HepG2 (cell line): ENCODE results near the gene SLC4A2. TPM values are rescaled to one million over a fixed set of nuclear protein-coding genes. Genes with fewer than 3 reads are reported as not detected.

Source experiments
- ARNTL ChIP-seq: sonication (generic); formaldehyde crosslinking; IDR thresholded peaks from 2 replicates; pipeline ENCODE4 v1.4.0; 2020; ENCODE audit warnings: mild to moderate bottlenecking, missing genetic modification reagents
- CHCHD3 ChIP-seq: sonication (generic); formaldehyde crosslinking; IDR thresholded peaks from 2 replicates; pipeline ENCODE4 v1.8.0; 2022; ENCODE audit warnings: mild to moderate bottlenecking, missing genetic modification reagents, moderate library complexity
- DPF2 ChIP-seq: sonication (generic); formaldehyde crosslinking; IDR thresholded peaks from 2 replicates; pipeline ENCODE4 v1.4.0; 2020; ENCODE audit warnings: mild to moderate bottlenecking, low read depth, missing genetic modification reagents, borderline replicate concordance
- GTF3A ChIP-seq: sonication (generic); formaldehyde crosslinking; conservative IDR thresholded peaks from 2 replicates; pipeline ENCODE4 v1.4.0; 2020; ENCODE audit warnings: mild to moderate bottlenecking, missing genetic modification reagents
- HNF4G ChIP-seq, 2 experiments: sonication (generic) in 1 of 2; formaldehyde crosslinking in 1 of 2; IDR thresholded peaks; 2 replicates each; pipeline versions ENCODE4 v1.4.0 to v1.6.1; 2011 to 2020; ENCODE audit warnings: borderline replicate concordance in 2 of 2, low read depth in 2 of 2, mild to moderate bottlenecking in 2 of 2, low read length in 1 of 2, missing genetic modification reagents in 1 of 2, moderate library complexity in 1 of 2
- JDP2 ChIP-seq: sonication (generic); formaldehyde crosslinking; IDR thresholded peaks from 2 replicates; pipeline ENCODE4 v1.8.1; 2022; ENCODE audit warnings: missing genetic modification reagents, borderline replicate concordance
- MTA1 ChIP-seq: sonication (generic); formaldehyde crosslinking; IDR thresholded peaks from 2 replicates; pipeline ENCODE4 v1.4.0; 2020; ENCODE audit warnings: missing genetic modification reagents, mild to moderate bottlenecking, borderline replicate concordance
- NAIF1 ChIP-seq: sonication (generic); formaldehyde crosslinking; IDR thresholded peaks from 2 replicates; pipeline ENCODE4 v1.5.0; 2020; ENCODE audit warnings: mild to moderate bottlenecking, missing genetic modification reagents, borderline replicate concordance
- PCBP2 ChIP-seq: fragments of 200-400 bp; formaldehyde crosslinking; optimal IDR thresholded peaks from 2 replicates; pipeline ENCODE3; 2018; ENCODE audit warnings: low read length, low read depth; ENCODE audit not compliant: poor library complexity, severe bottlenecking
- POLR2A ChIP-seq, 2 experiments: IDR thresholded peaks; 2 replicates each; pipeline ENCODE4 v1.6.1; 2011; ENCODE audit warnings: low read depth in 2 of 2, low read length in 2 of 2, mild to moderate bottlenecking in 1 of 2, moderate library complexity in 1 of 2; ENCODE audit not compliant: insufficient read depth in 1 of 2
- RXRA ChIP-seq: sonication (generic); formaldehyde crosslinking; IDR thresholded peaks from 2 replicates; pipeline ENCODE4 v1.5.1; 2020; ENCODE audit warnings: missing genetic modification reagents
- SMAD3 ChIP-seq: sonication (generic); formaldehyde crosslinking; IDR thresholded peaks from 2 replicates; pipeline ENCODE4 v1.4.0; 2020; ENCODE audit warnings: missing genetic modification reagents
- SP1 ChIP-seq, 2 experiments: fragments of 450-650 bp in 1 of 2; sonication (generic) in 1 of 2; formaldehyde crosslinking in 1 of 2; IDR thresholded peaks; 2 replicates each; pipeline versions ENCODE4 v1.4.0 to v1.6.1; 2016 to 2020; ENCODE audit warnings: missing genetic modification reagents in 1 of 2
- TOE1 ChIP-seq: sonication (generic); formaldehyde crosslinking; IDR thresholded peaks from 2 replicates; pipeline ENCODE4 v1.4.0; 2020; ENCODE audit warnings: mild to moderate bottlenecking, missing genetic modification reagents
- ZC3H13 ChIP-seq: sonication (generic); formaldehyde crosslinking; IDR thresholded peaks from 2 replicates; pipeline ENCODE4 v1.8.1; 2023; ENCODE audit warnings: mild to moderate bottlenecking, missing genetic modification reagents, moderate library complexity
- ZFY ChIP-seq: sonication (generic); formaldehyde crosslinking; IDR thresholded peaks from 2 replicates; pipeline ENCODE4 v1.4.0; 2020; ENCODE audit warnings: missing genetic modification reagents
- ZNF337 ChIP-seq: sonication (generic); formaldehyde crosslinking; IDR thresholded peaks from 2 replicates; pipeline ENCODE4 v1.5.1; 2020; ENCODE audit warnings: missing genetic modification reagents, low read depth, mild to moderate bottlenecking, borderline replicate concordance
- ZNF589 ChIP-seq: sonication (generic); formaldehyde crosslinking; conservative IDR thresholded peaks from 2 replicates; pipeline ENCODE4 v1.8.0; 2022; ENCODE audit warnings: mild to moderate bottlenecking, moderate library complexity, missing genetic modification reagents
- ZSCAN12 ChIP-seq: sonication (generic); formaldehyde crosslinking; IDR thresholded peaks from 2 replicates; pipeline ENCODE4 v1.9.0; 2021; ENCODE audit warnings: mild to moderate bottlenecking, missing genetic modification reagents
- polyA plus RNA-seq, 8 experiments: library from polyadenylated mRNA; depleted of rRNA in 3 of 8; stranded (reverse) in 7 of 8; unstranded in 1 of 8; fragments of >200 nt; fragmentation: Illumina TruSeq in 4 of 8; extraction: Trizol in 4 of 8; gene quantifications; 2 replicates each; pipeline versions ENCODE4 v1.2.1 to v1.2.3, GENCODE V29; 2011 to 2016; ENCODE audit warnings: low read depth in 4 of 8, missing spikeins in 1 of 8, mixed read lengths in 1 of 8; ENCODE audit not compliant: insufficient read depth in 1 of 8
- total RNA-seq, 5 experiments: library from RNA; depleted of rRNA; stranded (reverse); fragments of >200 nt; fragmentation: Illumina TruSeq; extraction: Trizol; gene quantifications; 2 replicates each; pipeline ENCODE4 v1.2.3, GENCODE V29; 2016; ENCODE audit warnings: low read depth in 1 of 5
- TF ChIP-seq, protein P1 (sequence below), 2 experiments: sonication (generic) in 1 of 2; formaldehyde crosslinking in 1 of 2; IDR thresholded peaks; 2 replicates each; pipeline versions ENCODE4 v1.5.1 to v1.6.1; 2011 to 2020; ENCODE audit warnings: borderline replicate concordance in 1 of 2, low read depth in 1 of 2, low read length in 1 of 2, mild to moderate bottlenecking in 1 of 2, missing genetic modification reagents in 1 of 2, moderate library complexity in 1 of 2
- TF ChIP-seq, protein P2 (sequence below): sonication (generic); formaldehyde crosslinking; IDR thresholded peaks from 2 replicates; pipeline ENCODE4 v1.5.0; 2020; ENCODE audit warnings: missing genetic modification reagents, mild to moderate bottlenecking, borderline replicate concordance
- TF ChIP-seq, protein P3 (sequence below): sonication (generic); formaldehyde crosslinking; IDR thresholded peaks from 2 replicates; pipeline ENCODE4 v1.4.0; 2020; ENCODE audit warnings: missing genetic modification reagents
- TF ChIP-seq, protein P4 (sequence below): IDR thresholded peaks from 2 replicates; pipeline ENCODE4 v1.6.1; 2016; ENCODE audit warnings: low read depth

The SLC4A2 gene
- total and polyA plus RNA-seq, 2 of the 13 experiments (the other 11 are each of a cell fraction or from before 2014, with no cell fraction given), result 51.9 to 73.4 TPM

DNA sequence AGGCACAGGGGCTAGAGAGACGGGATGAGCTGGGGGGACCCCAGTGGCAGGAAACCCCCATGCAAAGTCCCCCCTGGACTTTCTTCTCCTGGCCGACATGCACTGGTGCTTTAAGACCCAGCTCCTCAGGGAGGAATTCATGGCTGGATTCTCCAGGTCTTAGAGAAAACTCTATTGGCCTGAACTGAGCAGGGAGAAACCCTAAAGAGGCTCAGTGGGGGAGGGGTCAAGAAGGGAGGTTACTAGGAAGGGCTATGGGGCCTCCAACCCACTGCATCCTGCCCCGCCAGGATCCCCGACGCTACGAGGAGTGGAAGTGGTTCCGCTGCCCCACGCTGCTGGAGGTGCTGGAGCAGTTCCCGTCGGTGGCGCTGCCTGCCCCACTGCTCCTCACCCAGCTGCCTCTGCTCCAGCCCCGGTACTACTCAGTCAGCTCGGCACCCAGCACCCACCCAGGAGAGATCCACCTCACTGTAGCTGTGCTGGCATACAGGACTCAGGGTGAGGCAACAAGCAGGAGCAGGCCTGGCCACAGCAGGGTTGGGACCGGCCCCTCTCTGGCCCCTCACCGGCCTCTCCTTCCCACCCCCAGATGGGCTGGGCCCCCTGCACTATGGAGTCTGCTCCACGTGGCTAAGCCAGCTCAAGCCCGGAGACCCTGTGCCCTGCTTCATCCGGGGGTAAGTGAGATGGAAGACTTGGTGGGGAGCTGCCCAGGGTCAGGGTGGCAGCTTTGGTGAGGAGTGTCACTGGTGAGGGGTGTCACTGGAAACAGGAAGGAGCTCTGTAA is 48.9 kb upstream of the SLC4A2 start (continued):
- TF ChIP-seq, protein P1, sequence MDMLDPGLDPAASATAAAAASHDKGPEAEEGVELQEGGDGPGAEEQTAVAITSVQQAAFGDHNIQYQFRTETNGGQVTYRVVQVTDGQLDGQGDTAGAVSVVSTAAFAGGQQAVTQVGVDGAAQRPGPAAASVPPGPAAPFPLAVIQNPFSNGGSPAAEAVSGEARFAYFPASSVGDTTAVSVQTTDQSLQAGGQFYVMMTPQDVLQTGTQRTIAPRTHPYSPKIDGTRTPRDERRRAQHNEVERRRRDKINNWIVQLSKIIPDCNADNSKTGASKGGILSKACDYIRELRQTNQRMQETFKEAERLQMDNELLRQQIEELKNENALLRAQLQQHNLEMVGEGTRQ (IDR thresholded peaks at IDR 0.05; ENCODE audit: low read depth, low read length), result no peak
- TF ChIP-seq, protein P1 (CRISPR knock-in tag; IDR thresholded peaks at IDR 0.05; ENCODE audit: borderline replicate concordance), result no peak
- no peak for TF ChIP-seq SP1 (IDR thresholded peaks at IDR 0.05)
- TF ChIP-seq SP1 (CRISPR knock-in tag; IDR thresholded peaks at IDR 0.05), result no peak
- TF ChIP-seq TOE1, result no peak
- peak; percentile 26; the same call in 1 of the 2 replicates for TF ChIP-seq MTA1
- TF ChIP-seq JDP2 (CRISPR knock-in tag), result no peak
- no peak for TF ChIP-seq ZSCAN12 (CRISPR knock-in tag)
- TF ChIP-seq GTF3A (CRISPR knock-in tag), result no peak
- TF ChIP-seq RXRA, result no peak
- no peak for TF ChIP-seq HNF4G (IDR thresholded peaks at IDR 0.05; ENCODE audit: borderline replicate concordance, low read depth, low read length)
- TF ChIP-seq HNF4G (CRISPR knock-in tag; IDR thresholded peaks at IDR 0.05; ENCODE audit: borderline replicate concordance, low read depth), result no peak
- TF ChIP-seq ZNF337 (CRISPR knock-in tag), result no peak
- TF ChIP-seq NAIF1 (CRISPR knock-in tag), result no peak
- TF ChIP-seq, protein P2, sequence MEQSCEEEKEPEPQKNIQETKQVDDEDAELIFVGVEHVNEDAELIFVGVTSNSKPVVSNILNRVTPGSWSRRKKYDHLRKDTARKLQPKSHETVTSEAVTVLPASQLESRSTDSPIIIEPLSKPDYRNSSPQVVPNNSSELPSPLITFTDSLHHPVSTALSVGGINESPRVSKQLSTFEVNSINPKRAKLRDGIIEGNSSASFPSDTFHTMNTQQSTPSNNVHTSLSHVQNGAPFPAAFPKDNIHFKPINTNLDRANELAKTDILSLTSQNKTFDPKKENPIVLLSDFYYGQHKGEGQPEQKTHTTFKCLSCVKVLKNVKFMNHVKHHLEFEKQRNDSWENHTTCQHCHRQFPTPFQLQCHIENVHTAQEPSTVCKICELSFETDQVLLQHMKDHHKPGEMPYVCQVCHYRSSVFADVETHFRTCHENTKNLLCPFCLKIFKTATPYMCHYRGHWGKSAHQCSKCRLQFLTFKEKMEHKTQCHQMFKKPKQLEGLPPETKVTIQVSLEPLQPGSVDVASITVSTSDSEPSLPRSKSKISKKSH, result 0 out of 2 replicates have a peak, but pooled peaks have one; percentile 18
- no peak for TF ChIP-seq ZNF589 (CRISPR knock-in tag)
- TF ChIP-seq, protein P3, sequence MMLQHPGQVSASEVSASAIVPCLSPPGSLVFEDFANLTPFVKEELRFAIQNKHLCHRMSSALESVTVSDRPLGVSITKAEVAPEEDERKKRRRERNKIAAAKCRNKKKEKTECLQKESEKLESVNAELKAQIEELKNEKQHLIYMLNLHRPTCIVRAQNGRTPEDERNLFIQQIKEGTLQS, result no peak
- no peak; the same call in 1 of the 2 replicates for TF ChIP-seq ZFY (CRISPR knock-in tag)
- TF ChIP-seq PCBP2, result no peak
- 0 out of 2 replicates have a peak, but pooled peaks have one; percentile 14 for TF ChIP-seq ARNTL (CRISPR knock-in tag)
- no peak for TF ChIP-seq POLR2A (IDR thresholded peaks at IDR 0.05; ENCODE audit: insufficient read depth in 1 of 2, low read depth in 2 of 2, low read length in 2 of 2)
- no peak for TF ChIP-seq ZC3H13 (CRISPR knock-in tag)
- TF ChIP-seq CHCHD3 (CRISPR knock-in tag), result no peak
- TF ChIP-seq DPF2 (CRISPR knock-in tag), result no peak
- no peak for TF ChIP-seq SMAD3 (CRISPR knock-in tag)
- TF ChIP-seq, protein P4, sequence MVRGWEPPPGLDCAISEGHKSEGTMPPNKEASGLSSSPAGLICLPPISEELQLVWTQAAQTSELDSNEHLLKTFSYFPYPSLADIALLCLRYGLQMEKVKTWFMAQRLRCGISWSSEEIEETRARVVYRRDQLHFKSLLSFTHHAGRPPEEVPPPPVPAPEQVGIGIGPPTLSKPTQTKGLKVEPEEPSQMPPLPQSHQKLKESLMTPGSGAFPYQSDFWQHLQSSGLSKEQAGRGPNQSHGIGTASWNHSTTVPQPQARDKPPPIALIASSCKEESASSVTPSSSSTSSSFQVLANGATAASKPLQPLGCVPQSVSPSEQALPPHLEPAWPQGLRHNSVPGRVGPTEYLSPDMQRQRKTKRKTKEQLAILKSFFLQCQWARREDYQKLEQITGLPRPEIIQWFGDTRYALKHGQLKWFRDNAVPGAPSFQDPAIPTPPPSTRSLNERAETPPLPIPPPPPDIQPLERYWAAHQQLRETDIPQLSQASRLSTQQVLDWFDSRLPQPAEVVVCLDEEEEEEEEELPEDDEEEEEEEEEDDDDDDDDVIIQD, result no peak
